HG03045 (cell line): ENCODE measurements around the gene TEX29.

Experiments used
- ATAC-seq: cut with Tn5 transposase; IDR thresholded peaks from one replicate; pipeline ENCODE4 v1.9.1; 2021; ENCODE audit warnings: mild to moderate bottlenecking, moderate library complexity; ENCODE audit not compliant: unreplicated experiment

TEX29 gene

GRCh38 chr13:111322001-111322915, 1.8 kb downstream of the TEX29 start:
- no peak for ATAC-seq

GRCh38 chr13:111322916-111323331, 2.5 kb downstream of the TEX29 start:
- no peak for ATAC-seq

- ATAC-seq: no peak
These were observed 3.1 kb downstream of the TEX29 start for GRCh38 chr13:111323549-111323948.

GRCh38 chr13:111323950-111324651, 3.7 kb downstream of the TEX29 start:
- ATAC-seq: no peak

GRCh38 chr13:111324736-111325135, 4.3 kb downstream of the TEX29 start:
- ATAC-seq: no peak

GRCh38 chr13:111325146-111325890, 4.9 kb downstream of the TEX29 start:
- no peak for ATAC-seq

GRCh38 chr13:111325941-111326620, 5.6 kb downstream of the TEX29 start:
- no peak for ATAC-seq

GRCh38 chr13:111326621-111326965, 6.2 kb downstream of the TEX29 start:
- ATAC-seq: no peak

GRCh38 chr13:111326981-111327642, 6.7 kb downstream of the TEX29 start:
- no peak for ATAC-seq

GRCh38 chr13:111327730-111328573, 7.5 kb downstream of the TEX29 start:
- ATAC-seq: no peak

GRCh38 chr13:111328574-111329410, 8.3 kb downstream of the TEX29 start:
- no peak for ATAC-seq

GRCh38 chr13:111329641-111330040, 9.2 kb downstream of the TEX29 start:
- no peak for ATAC-seq

- ATAC-seq: no peak
These were observed 9.7 kb downstream of the TEX29 start for GRCh38 chr13:111330066-111330610.

- no peak for ATAC-seq
These were observed 14.9 kb downstream of the TEX29 start for GRCh38 chr13:111335298-111335697.

GRCh38 chr13:111336666-111337065, 16.2 kb downstream of the TEX29 start:
- ATAC-seq: no peak

GRCh38 chr13:111337206-111337605, 16.8 kb downstream of the TEX29 start:
- no peak for ATAC-seq

GRCh38 chr13:111337741-111338140, 17.3 kb downstream of the TEX29 start:
- ATAC-seq: no peak

- ATAC-seq: no peak
These were observed 18.4 kb downstream of the TEX29 start for GRCh38 chr13:111338841-111339240.
